ENCODE data around the gene DET1. TPM values are rescaled to one million over a fixed set of nuclear protein-coding genes. Genes with fewer than 3 reads are reported as not detected.

Gene DET1
- total RNA-seq, 6 donors from 2014 or later = 2.9 to 13.6 (median 5.3) TPM

- Histone ChIP-seq H3K4me1 (no peaks in the 10 kb centered on the region), H3K9me3 (no peaks in the 10 kb centered on the region), H3K4me3 (no peak overlapping the region), H3K27me3 (no peaks in the 10 kb centered on the region), H3K27ac (no peak overlapping the region), H3K36me3 (no peaks in the 10 kb centered on the region)
- ATAC-seq (ENCODE audit: low FRiP score in 2 of 2) = no peak
- no peak for DNase-seq
- TF ChIP-seq EP300 (IDR thresholded peaks at IDR 0.05) (no peak), POLR2A (IDR thresholded peaks at IDR 0.05) (no peak), POLR2AphosphoS5 (IDR thresholded peaks at IDR 0.05) (no peak)
- TF ChIP-seq, protein P1, sequence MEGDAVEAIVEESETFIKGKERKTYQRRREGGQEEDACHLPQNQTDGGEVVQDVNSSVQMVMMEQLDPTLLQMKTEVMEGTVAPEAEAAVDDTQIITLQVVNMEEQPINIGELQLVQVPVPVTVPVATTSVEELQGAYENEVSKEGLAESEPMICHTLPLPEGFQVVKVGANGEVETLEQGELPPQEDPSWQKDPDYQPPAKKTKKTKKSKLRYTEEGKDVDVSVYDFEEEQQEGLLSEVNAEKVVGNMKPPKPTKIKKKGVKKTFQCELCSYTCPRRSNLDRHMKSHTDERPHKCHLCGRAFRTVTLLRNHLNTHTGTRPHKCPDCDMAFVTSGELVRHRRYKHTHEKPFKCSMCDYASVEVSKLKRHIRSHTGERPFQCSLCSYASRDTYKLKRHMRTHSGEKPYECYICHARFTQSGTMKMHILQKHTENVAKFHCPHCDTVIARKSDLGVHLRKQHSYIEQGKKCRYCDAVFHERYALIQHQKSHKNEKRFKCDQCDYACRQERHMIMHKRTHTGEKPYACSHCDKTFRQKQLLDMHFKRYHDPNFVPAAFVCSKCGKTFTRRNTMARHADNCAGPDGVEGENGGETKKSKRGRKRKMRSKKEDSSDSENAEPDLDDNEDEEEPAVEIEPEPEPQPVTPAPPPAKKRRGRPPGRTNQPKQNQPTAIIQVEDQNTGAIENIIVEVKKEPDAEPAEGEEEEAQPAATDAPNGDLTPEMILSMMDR (IDR thresholded peaks at IDR 0.05) = no peak
- 81 to 83% methylated on average over 9 of the region's 9 CpGs for WGBS, 2 donors
Measured at GRCh38 chr15:88538972-88539371, 7.5 kb downstream of the DET1 start.

- no peaks in the 10 kb centered on the region for H3K36me3 ChIP-seq
- ATAC-seq (ENCODE audit: low FRiP score in 2 of 2) = no peak
- TF ChIP-seq, protein P1 (IDR thresholded peaks at IDR 0.05) = no peak
- TF ChIP-seq EP300 (IDR thresholded peaks at IDR 0.05) (no peak), POLR2A (IDR thresholded peaks at IDR 0.05) (no peak), POLR2AphosphoS5 (IDR thresholded peaks at IDR 0.05) (no peak)
- DNase-seq = no peak
- no peaks in the 10 kb centered on the region for H3K9me3 ChIP-seq
- no peak overlapping the region for H3K27ac ChIP-seq
- H3K4me1 ChIP-seq = no peaks in the 10 kb centered on the region
- no peak overlapping the region for H3K4me3 ChIP-seq
- 88 to 92% methylated on average over 7 of the region's 7 CpGs for WGBS, 2 donors
- no peaks in the 10 kb centered on the region for H3K27me3 ChIP-seq
Measured at GRCh38 chr15:88537591-88538317, 8.7 kb downstream of the DET1 start.

- Histone ChIP-seq H3K36me3 (peaks cover 0 to 8% (median 7%) of the 10 kb centered on the region in 4 donors), H3K9me3 (no peaks in the 10 kb centered on the region), H3K4me1 (no peaks in the 10 kb centered on the region), H3K4me3 (no peak overlapping the region), H3K27me3 (no peaks in the 10 kb centered on the region), H3K27ac (no peak overlapping the region)
- no peak for DNase-seq
- TF ChIP-seq, protein P1 (IDR thresholded peaks at IDR 0.05) = no peak
- TF ChIP-seq POLR2AphosphoS5 (IDR thresholded peaks at IDR 0.05) (no peak), EP300 (IDR thresholded peaks at IDR 0.05) (no peak), POLR2A (IDR thresholded peaks at IDR 0.05) (no peak)
- 91 to 95% methylated on average over 3 of the region's 3 CpGs for WGBS, 2 donors
- ATAC-seq (ENCODE audit: low FRiP score in 2 of 2) = no peak
Measured at GRCh38 chr15:88535607-88536313, 10.7 kb downstream of the DET1 start.

DNA sequence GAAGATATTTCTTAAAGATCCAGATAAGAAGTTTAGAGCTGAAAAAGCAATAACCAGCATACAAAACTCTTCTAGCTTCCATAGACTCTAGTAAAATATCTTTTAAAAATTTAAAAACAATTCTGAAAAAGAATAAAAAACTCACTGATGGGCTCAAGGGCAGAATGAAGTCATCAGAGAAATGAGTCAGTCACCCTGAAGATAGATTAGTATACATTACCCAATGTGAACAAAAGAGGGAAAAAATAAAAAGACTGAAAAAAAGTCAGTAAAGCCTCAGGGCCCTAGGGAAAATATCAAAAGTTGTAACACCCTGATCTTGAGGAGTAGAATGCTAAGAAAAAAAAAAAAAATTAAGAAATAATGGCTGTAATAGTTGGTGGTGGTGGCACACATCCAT lies 11.4 kb downstream of the DET1 start:
- Histone ChIP-seq H3K36me3 (peaks cover 0 to 15% (median 14%) of the 10 kb centered on the region in 4 donors), H3K9me3 (no peaks in the 10 kb centered on the region), H3K4me1 (no peaks in the 10 kb centered on the region), H3K27me3 (no peaks in the 10 kb centered on the region), H3K4me3 (no peak overlapping the region), H3K27ac (no peak overlapping the region)
- TF ChIP-seq EP300 (IDR thresholded peaks at IDR 0.05) (no peak), POLR2A (IDR thresholded peaks at IDR 0.05) (no peak), POLR2AphosphoS5 (IDR thresholded peaks at IDR 0.05) (no peak)
- TF ChIP-seq, protein P1 (IDR thresholded peaks at IDR 0.05) = no peak
- no peak for ATAC-seq (ENCODE audit: low FRiP score in 2 of 2)
- DNase-seq = no peak

All from upper lobe of left lung (tissue), 6 donors.